Stimulated activated naive CD8-positive, alpha-beta T cell treated with anti-CD3 and anti-CD28 coated beads, Interleukin-15, Interleukin-2, amounts not matched to agents 100 U/mL and 50 U/mL, for 24 hours (primary cell): ENCODE data around the gene TIMP1.

Experiments used
- ATAC-seq: fragments of 150-1000 bp; cut with Tn5 transposase; one replicate; pipeline ENCODE4 v1.10.0; 2021
- DNase-seq: peaks from one replicate; pipeline ENCODE4 v3.0.0; 2021

The TIMP1 gene

GRCh38 chrX:47581731-47582647, at the start of gene TIMP1:
TSS of gene TIMP1 (plus strand) at chrX:47582436. CDS start at chrX:47583416, 980 bp downstream.
- peak; percentile 82 for DNase-seq
- ATAC-seq: peak; percentile 88

GRCh38 chrX:47539860-47540259, 42.4 kb upstream of the TIMP1 start:
- ATAC-seq (no peak), DNase-seq (no peak)

DNA sequence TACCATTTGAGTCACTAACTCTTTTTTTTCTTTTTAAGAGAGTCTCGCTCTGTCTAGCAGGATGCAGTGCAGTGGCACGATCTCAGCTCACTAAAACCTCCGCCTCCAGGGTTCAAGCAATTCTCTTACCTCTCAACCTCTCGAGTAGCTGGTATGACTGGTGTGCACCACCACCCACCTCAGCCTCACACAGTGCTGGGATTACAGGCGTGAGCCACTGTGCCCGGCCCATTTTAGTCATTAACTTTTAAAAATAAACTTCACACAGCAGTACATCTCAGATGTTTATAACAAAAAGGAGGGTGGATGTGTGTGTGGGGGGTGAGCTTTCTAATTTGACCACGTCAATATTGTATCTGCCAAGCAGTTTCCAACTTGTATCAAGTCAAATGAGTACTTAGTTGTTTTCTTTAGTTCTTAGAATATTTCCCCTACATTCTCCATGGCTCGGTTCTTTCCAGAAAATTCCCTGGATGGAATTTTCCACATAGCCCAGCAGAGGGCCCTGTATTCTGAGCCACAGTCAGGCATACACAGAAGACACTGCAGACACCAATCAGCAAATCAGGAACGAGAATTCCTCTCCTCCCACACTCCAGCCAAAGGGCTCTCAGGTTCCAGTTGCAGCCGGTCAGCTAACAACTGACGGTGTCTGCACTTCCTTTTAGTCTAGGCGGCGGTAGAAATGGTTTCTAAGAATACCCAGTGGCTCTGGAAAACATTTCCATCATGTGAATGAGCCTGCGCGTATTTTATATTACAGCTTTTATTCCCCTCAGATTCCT, 41.3 kb upstream of the TIMP1 start:
- ATAC-seq (no peak), DNase-seq (no peak)

- DNase-seq (no peak), ATAC-seq (no peak)
These were observed 38.7 kb upstream of the TIMP1 start for GRCh38 chrX:47543496-47543895.

- peak; percentile 80 for DNase-seq
- ATAC-seq: peak; percentile 94
These were observed 26.1 kb upstream of the TIMP1 start for GRCh38 chrX:47556045-47556623.

DNA sequence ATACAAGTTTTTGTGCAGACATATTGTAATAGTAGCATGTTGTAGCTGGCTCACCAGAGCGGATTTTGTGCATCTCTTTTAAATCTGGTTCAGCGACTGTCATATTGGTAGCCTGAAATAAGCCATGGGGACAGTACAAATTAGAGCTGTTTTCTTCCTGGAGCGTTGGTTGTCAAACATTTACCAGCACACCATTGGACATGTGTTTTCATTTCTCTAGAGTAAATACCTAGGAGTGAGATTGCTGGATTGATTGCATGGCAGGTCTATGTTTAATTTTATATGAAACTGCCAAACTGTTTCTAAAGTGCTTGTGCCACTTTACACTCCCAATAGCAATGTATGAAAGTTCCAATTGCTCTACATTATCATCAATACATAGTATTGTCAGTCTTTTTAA, 23.8 kb upstream of the TIMP1 start:
- ATAC-seq (no peak), DNase-seq (no peak)

DNA sequence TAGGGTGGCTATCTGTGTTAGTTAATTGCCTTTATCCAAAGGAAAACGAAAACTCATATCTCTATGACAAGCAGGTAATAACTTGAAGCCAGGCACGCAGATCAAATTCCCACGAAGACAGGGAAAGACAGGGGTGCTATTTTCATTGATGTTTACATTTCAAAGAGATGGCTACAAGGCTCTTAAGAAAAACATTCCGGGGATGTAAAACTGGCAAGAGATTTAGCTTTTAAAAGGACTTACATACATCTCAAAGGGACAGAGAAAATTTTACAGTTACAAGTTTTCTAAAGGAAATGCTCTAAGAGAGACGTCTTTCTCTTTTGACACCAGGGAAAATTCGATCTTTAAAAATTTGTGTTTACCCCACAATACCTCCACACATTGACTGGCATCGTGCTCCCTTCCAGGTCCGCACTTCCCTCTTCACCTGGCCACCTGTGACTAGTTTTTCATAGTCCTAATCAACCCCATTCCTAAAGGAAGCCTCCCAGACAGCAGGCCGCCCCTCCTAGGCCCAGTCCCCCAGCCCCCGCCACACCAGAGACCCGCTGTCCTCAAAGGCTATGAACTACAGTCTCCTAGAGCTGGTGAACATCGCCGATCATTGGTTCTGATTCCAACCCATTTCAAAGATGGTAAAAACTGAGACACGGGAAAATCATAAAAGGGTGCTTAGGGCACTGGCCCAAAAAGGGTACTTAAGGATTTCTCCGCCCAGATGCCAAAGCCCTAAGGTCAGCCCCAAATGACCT, 21.9 kb upstream of the TIMP1 start:
- no peak for DNase-seq
- ATAC-seq: no peak

DNA sequence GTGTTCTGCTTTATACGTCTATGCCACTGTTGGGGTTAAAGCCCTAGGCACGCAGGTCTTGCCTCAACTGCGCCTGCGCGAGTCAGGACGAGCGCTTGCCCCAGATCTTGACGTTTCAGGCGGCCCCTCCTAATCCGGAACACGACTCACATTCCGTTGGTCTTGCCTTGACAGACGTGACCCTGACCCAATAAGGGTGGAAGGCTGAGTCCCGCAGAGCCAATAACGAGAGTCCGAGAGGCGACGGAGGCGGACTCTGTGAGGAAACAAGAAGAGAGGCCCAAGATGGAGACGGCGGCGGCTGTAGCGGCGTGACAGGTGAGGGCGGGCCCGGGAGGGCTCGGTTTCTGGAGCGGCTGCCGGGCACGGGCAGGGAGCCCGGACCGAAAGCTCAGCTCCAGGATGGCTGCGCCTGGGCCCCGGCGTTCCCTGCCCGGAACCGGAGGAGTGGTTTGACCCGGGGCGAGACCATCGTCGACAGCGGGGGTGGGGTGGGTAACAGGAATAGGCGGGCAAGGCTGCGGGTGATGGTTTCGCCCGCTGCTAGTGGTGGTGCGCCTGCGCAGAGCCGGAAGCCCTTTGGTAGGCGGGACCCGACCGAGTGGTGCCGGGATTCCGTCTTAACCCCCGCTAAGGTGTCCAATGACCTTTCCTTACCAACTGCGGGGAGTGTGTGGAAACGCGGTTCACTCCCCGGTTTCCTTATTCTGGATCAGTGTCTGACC, 21.1 kb upstream of the TIMP1 start, which contains the start of gene ARAF:
Gene ARAF (plus strand): TSS at position 272 of the 725 bp plus-strand sequence. CDS start 1,763 bp downstream, outside the sequence.
- ATAC-seq (peak; percentile 92), DNase-seq (peak; percentile 91)

DNA sequence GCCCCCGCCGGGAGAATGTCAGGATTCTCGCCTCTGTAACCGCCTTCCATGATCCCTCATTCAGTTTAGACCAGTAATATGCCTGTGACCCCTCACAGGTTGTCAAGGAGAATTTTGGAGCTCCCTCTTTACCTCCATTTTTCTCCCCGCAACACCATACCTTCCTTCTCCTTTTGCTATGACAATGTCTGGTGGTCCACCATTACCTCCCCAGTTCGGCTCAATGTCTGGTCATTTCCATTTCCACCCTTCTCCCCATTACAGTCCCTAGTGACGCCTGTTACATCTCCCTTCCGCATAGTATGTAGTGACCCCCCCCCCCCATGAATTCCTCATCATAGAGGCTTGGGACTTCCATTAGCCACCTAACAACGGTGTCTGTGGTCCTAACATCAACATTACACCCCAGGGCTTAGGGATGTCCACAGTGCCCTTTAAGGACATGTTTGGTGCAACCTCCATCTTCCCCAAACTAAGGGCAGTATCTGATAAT, 20.5 kb upstream of the TIMP1 start:
- ATAC-seq: no peak
- no peak for DNase-seq

DNA sequence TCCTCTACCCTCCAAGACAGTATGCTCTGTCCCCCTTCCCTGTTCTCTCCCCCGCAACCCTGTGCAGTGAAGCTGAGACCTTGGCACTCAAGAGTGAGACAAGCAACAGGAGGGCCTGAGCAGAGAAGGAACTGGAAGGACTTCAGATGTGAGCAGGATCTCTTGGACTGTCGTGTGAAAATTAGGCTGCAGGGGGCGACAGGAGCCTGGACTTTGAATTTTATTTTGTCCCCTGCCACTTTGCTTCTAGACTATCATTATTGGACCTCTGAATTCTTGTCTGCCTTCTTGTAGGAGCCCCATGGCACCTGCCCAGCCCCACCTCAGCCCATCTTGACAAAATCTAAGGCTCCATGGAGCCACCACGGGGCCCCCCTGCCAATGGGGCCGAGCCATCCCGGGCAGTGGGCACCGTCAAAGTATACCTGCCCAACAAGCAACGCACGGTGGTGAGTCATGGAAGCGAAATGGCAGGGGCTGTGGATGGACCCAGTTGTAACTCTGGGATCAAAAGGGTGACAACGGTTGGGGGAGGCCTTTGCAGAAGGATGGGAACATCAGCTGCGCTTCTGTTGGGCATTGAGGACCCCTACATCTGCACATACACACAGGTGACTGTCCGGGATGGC, 19.5 kb upstream of the TIMP1 start:
- ATAC-seq (no peak), DNase-seq (no peak)

GRCh38 chrX:47563801-47564315, 18.4 kb upstream of the TIMP1 start:
- DNase-seq (no peak), ATAC-seq (no peak)

GRCh38 chrX:47564438-47565085, 17.7 kb upstream of the TIMP1 start:
- ATAC-seq: peak; percentile 19
- no peak for DNase-seq

- no peak for ATAC-seq
- no peak for DNase-seq
These were observed 15.4 kb upstream of the TIMP1 start for GRCh38 chrX:47566841-47567240.

- DNase-seq (peak; percentile 44), ATAC-seq (no peak)
These were observed 13.5 kb upstream of the TIMP1 start for GRCh38 chrX:47568656-47569295.

DNA sequence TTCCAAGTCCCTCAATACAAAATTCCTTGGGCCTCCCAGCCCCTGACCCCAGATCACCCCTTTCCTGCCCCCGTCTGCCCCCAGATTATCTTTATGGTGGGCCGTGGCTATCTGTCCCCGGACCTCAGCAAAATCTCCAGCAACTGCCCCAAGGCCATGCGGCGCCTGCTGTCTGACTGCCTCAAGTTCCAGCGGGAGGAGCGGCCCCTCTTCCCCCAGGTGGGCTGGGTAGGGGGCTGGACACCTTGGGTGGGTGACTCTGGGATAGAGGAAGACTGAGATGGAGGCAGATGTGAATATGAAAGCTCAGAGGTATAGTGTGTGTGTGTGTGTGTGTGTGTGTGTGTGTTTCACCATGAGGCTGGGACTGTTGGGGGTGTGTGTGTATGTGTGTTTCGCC, 11.4 kb upstream of the TIMP1 start:
- no peak for ATAC-seq

GRCh38 chrX:47571215-47571614, 11.0 kb upstream of the TIMP1 start:
- DNase-seq (no peak), ATAC-seq (no peak)

More for the DNA sequence above, 11.4 kb upstream of the TIMP1 start:
- DNase-seq: no peak

DNA sequence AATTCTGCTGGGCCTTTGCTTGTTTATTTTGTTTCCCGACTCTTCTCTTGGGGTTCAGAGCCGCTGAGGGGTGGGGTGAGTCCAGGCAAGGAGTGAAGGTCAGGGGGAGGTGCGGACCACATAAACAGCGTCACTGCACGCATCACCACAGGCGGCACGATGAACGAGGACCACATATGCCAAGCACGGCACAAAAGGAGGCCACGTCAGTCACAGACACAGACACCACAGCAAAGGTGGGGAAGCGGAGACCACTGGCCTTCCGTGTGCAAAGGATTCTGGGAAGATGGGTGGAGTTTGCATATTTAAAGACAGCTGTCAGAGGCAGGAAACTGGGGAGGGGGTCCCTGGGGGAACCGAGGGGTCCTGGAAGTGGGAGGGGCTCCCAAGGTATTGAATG, 10.3 kb upstream of the TIMP1 start:
- ATAC-seq (no peak), DNase-seq (no peak)

GRCh38 chrX:47572773-47573340, 9.4 kb upstream of the TIMP1 start:
- DNase-seq: no peak
- ATAC-seq: no peak
